WTC11 (cell line): ENCODE results near the gene DNASE1L2.

Experiments
- ATF1 ChIP-seq: sonication (generic); formaldehyde crosslinking; IDR thresholded peaks from 2 replicates; pipeline ENCODE4 v1.8.1; 2023; ENCODE audit warnings: mild to moderate bottlenecking, moderate library complexity, missing genetic modification reagents
- CREB1 ChIP-seq: sonication (generic); formaldehyde crosslinking; IDR thresholded peaks from 2 replicates; pipeline ENCODE4 v1.8.0; 2023; ENCODE audit warnings: mild to moderate bottlenecking, missing genetic modification reagents
- CTCF ChIP-seq: fragments of 200-600 bp; IDR thresholded peaks from 2 replicates; pipeline ENCODE4 v1.8.0; 2022; ENCODE audit warnings: antibody characterized with exemption
- E2F5 ChIP-seq: sonication (generic); formaldehyde crosslinking; IDR thresholded peaks from 2 replicates; pipeline ENCODE4 v1.8.1; 2022; ENCODE audit warnings: mild to moderate bottlenecking, moderate library complexity, missing genetic modification reagents
- MAX ChIP-seq: sonication (generic); formaldehyde crosslinking; IDR thresholded peaks from 2 replicates; pipeline ENCODE4 v1.8.0; 2022; ENCODE audit warnings: mild to moderate bottlenecking, missing genetic modification reagents
- NR3C1 ChIP-seq: sonication (generic); formaldehyde crosslinking; conservative IDR thresholded peaks from 2 replicates; pipeline ENCODE4 v1.8.1; 2023; ENCODE audit warnings: low read depth, mild to moderate bottlenecking, missing genetic modification reagents
- RELA ChIP-seq: sonication (generic); formaldehyde crosslinking; IDR thresholded peaks from 2 replicates; pipeline ENCODE4 v1.8.1; 2022; ENCODE audit warnings: missing genetic modification reagents, mild to moderate bottlenecking, borderline replicate concordance
- ZNF416 ChIP-seq: fragments of 250-450 bp; sonication (Bioruptor Pico); IDR thresholded peaks from 2 replicates; pipeline ENCODE4 v1.9.0; 2021; ENCODE audit warnings: mild to moderate bottlenecking, inconsistent platforms

- TF ChIP-seq CTCF (no peak), CREB1 (no peak), E2F5 (CRISPR knock-in tag) (no peak), ZNF416 (no peak), NR3C1 (CRISPR knock-in tag) (no peak), ATF1 (CRISPR knock-in tag) (no peak), MAX (no peak), RELA (CRISPR knock-in tag) (no peak)
Measured at GRCh38 chr16:2246301-2246885, 10.1 kb downstream of the DNASE1L2 start.
